A673 (cell line): ENCODE data around the gene NRG3. TPM values are rescaled to one million over a fixed set of nuclear protein-coding genes. Genes with fewer than 3 reads are reported as not detected.

Source experiments
- BruUV-seq: library from RNA; stranded (reverse); fragments of 400-500 nt; replicated peaks from 2 replicates; lab custom pipeline; 2021; lab: Mats Ljungman, UMichigan
- CTCF ChIA-PET: fragments of 300-600 bp; sonication (Branson Sonifier 250); formaldehyde crosslinking; loops from one replicate; lab custom pipeline; 2022; ENCODE audit warnings: antibody characterized with exemption; lab: Charles Lee
- POLR2A ChIA-PET: fragments of 300-600 bp; sonication (Branson Sonifier 250); formaldehyde crosslinking; loops from one replicate; lab custom pipeline; 2022; ENCODE audit warnings: antibody characterized with exemption; ENCODE audit not compliant: low non-redundant PET; lab: Charles Lee
- DNase-seq: peaks from one replicate; pipeline ENCODE4 v3.0.0-alpha.2; 2015; ENCODE audit warnings: low spot score
- H3K27ac ChIP-seq: fragments of 200-600 bp; sonication (generic); 2 replicates; pipeline ENCODE4 v1.5.1; 2016; ENCODE audit warnings: mixed run types, low read depth, mild to moderate bottlenecking, mixed read lengths, antibody characterized with exemption, low read length; ENCODE audit not compliant: poor library complexity, severe bottlenecking
- H3K27me3 ChIP-seq: fragments of 200-600 bp; sonication (generic); replicated peaks from 2 replicates; pipeline ENCODE4 v1.6.1; 2017; ENCODE audit warnings: mixed run types, low read depth, mild to moderate bottlenecking, mixed read lengths, antibody characterized with exemption, low read length; ENCODE audit not compliant: insufficient read depth, poor library complexity
- H3K36me3 ChIP-seq: fragments of 200-600 bp; sonication (generic); 2 replicates; pipeline ENCODE4 v1.6.1; 2016; ENCODE audit warnings: mixed run types, mild to moderate bottlenecking, mixed read lengths, antibody characterized with exemption, low read length; ENCODE audit not compliant: insufficient read depth, poor library complexity, severe bottlenecking
- H3K4me1 ChIP-seq: fragments of 200-600 bp; sonication (generic); 2 replicates; pipeline ENCODE4 v1.6.1; 2017; ENCODE audit warnings: mixed run types, mild to moderate bottlenecking, mixed read lengths, antibody characterized with exemption, low read length; ENCODE audit not compliant: insufficient read depth, poor library complexity, severe bottlenecking
- H3K4me3 ChIP-seq: fragments of 200-600 bp; sonication (generic); 2 replicates; pipeline ENCODE4 v1.5.1; 2016; ENCODE audit warnings: low read depth, mixed run types, mild to moderate bottlenecking, mixed read lengths, low read length; ENCODE audit not compliant: poor library complexity, severe bottlenecking
- H3K9me3 ChIP-seq: fragments of 200-600 bp; sonication (generic); 2 replicates; pipeline ENCODE4 v1.6.1; 2016; ENCODE audit warnings: mixed run types, low read depth, mild to moderate bottlenecking, mixed read lengths, antibody characterized with exemption, low read length; ENCODE audit not compliant: poor library complexity, severe bottlenecking
- EZH2 ChIP-seq: fragments of 200-600 bp; sonication (generic); IDR thresholded peaks from 2 replicates; pipeline ENCODE4 v1.6.1; 2017; ENCODE audit warnings: borderline replicate concordance, low read depth, mild to moderate bottlenecking, mixed read lengths, antibody characterized with exemption, low read length; ENCODE audit not compliant: poor library complexity, severe bottlenecking
- intact Hi-C: fragments of 100-400 bp; cut with micrococcal nuclease; formaldehyde crosslinking; loops from one replicate; pipeline ENCODE4 v1.10.0; 2022; ENCODE audit not compliant: unreplicated experiment
- total RNA-seq: library from RNA; stranded (reverse); gene quantifications from 2 replicates; pipeline ENCODE4 v1.2.3, GENCODE V29; 2021
- TF ChIP-seq, protein P1 (sequence below): fragments of 300-800, 200-600 bp; sonication (generic); conservative IDR thresholded peaks from 2 replicates; pipeline ENCODE4 v1.5.1; 2017; ENCODE audit warnings: low read depth, mild to moderate bottlenecking, antibody characterized with exemption, low read length, moderate library complexity, mixed read lengths

The NRG3 gene
- total RNA-seq, 1 experiment from 2014 or later = not detected

DNA sequence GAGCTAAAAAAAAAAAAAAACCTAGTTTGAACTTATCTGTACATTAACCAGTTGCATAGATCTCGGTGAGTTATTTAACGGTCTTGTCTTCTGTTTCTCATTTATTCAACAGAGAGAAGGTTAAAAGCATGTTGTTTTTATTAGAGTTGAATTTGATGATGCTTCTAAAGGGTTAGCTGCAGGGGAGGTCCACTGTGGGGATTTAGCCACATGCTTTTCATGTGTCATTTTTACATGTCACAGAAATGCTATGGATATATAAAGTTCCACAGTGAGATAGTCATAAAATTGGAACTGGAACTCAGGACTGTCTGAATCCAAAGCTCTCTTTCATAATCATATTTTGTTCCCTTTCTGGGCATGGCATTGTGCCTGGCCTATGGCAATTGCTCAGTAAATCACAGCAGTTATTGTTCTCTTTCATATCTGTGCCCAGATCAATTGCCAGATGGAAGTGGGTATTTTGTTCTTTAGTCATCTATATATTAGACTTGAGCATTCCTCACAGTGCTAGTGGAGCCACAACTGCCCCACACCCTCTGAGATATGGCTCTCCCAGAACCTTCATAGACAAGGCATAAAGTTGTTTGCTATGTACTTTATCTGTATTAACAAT is 578.8 kb downstream of the NRG3 start:
- ChIA-PET POLR2A (no interaction called here), CTCF (no interaction called here)
- H3K4me1 ChIP-seq = no peaks in the 10 kb centered on the region
- BruUV-seq = no TSS peak
- TF ChIP-seq, protein P1, sequence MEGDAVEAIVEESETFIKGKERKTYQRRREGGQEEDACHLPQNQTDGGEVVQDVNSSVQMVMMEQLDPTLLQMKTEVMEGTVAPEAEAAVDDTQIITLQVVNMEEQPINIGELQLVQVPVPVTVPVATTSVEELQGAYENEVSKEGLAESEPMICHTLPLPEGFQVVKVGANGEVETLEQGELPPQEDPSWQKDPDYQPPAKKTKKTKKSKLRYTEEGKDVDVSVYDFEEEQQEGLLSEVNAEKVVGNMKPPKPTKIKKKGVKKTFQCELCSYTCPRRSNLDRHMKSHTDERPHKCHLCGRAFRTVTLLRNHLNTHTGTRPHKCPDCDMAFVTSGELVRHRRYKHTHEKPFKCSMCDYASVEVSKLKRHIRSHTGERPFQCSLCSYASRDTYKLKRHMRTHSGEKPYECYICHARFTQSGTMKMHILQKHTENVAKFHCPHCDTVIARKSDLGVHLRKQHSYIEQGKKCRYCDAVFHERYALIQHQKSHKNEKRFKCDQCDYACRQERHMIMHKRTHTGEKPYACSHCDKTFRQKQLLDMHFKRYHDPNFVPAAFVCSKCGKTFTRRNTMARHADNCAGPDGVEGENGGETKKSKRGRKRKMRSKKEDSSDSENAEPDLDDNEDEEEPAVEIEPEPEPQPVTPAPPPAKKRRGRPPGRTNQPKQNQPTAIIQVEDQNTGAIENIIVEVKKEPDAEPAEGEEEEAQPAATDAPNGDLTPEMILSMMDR = no peak
- TF ChIP-seq EZH2 = no peak
- H3K4me3 ChIP-seq = no peak overlapping the region
- intact Hi-C loops = no loop called here
- H3K9me3 ChIP-seq = peaks cover 15% of the 10 kb centered on the region
- no peak overlapping the region for H3K27ac ChIP-seq
- no peaks in the 10 kb centered on the region for H3K27me3 ChIP-seq
- DNase-seq = no peak
- no peaks in the 10 kb centered on the region for H3K36me3 ChIP-seq

GRCh38 chr10:82462910-82463551 is 588.0 kb downstream of the NRG3 start:
- no peaks in the 10 kb centered on the region for H3K36me3 ChIP-seq
- H3K4me1 ChIP-seq = no peaks in the 10 kb centered on the region
- no peak overlapping the region for H3K4me3 ChIP-seq
- POLR2A ChIA-PET = no interaction called here
- intact Hi-C loops = no loop called here
- TF ChIP-seq, protein P1 = no peak
- no peak for TF ChIP-seq EZH2
- no TSS peak for BruUV-seq
- H3K9me3 ChIP-seq = peaks cover 7% of the 10 kb centered on the region
- no peaks in the 10 kb centered on the region for H3K27me3 ChIP-seq
- no peak overlapping the region for H3K27ac ChIP-seq
- CTCF ChIA-PET = no interaction called here
- no peak for DNase-seq

DNA sequence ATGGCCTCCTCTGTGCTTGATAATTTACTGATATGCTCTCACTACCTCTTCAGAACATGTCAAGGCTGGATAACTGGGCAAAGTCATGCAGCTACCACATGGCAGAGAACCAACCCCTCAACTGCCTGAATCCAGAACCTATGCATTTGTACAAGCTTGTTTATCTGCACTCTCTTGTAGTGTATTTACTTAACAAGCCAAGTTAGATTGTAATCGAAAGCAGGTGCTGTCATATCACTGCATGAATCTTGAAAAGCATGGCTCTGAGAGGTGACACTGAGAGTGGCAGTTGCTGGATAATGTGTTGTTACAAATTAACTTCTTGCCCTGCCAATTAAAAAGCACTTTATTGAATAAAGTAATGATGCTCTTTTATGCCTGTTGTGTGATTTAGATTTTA is 588.6 kb downstream of the NRG3 start:
- no peak for TF ChIP-seq EZH2
- TF ChIP-seq, protein P1 = no peak
- CTCF ChIA-PET = no interaction called here
- Histone ChIP-seq H3K27ac (no peak overlapping the region), H3K4me1 (no peaks in the 10 kb centered on the region), H3K9me3 (peaks cover 9% of the 10 kb centered on the region), H3K27me3 (no peaks in the 10 kb centered on the region), H3K36me3 (no peaks in the 10 kb centered on the region), H3K4me3 (no peak overlapping the region)
- POLR2A ChIA-PET = no interaction called here
- no peak for DNase-seq
- intact Hi-C loops = no loop called here
- BruUV-seq = no TSS peak
